Stimulated activated naive CD4-positive, alpha-beta T cell (primary cell): Measurements from ENCODE around the gene ANKRD16.
A peak's percentile ranks its signal among the peaks of the same experiment; 100 is the strongest.
"Not testable (repeated sequence)": the region's sequence is repeated elsewhere in the genome, so short reads cannot be mapped to it uniquely, and the experiment has no call there.

Experiments
- DNase-seq, 6 experiments: peaks; one replicate each; lab custom pipeline; 2025; lab: John Stamatoyannopoulos, UW

ANKRD16 gene

GRCh38 chr10:5835446-5836095, 54.1 kb downstream of the ANKRD16 start:
- no peak for DNase-seq

- DNase-seq: no peak
These were observed 55.9 kb downstream of the ANKRD16 start for GRCh38 chr10:5833814-5834213.

- no peak for DNase-seq
These were observed 56.7 kb downstream of the ANKRD16 start for GRCh38 chr10:5832946-5833345.

- no peak for DNase-seq
These were observed 58.3 kb downstream of the ANKRD16 start for GRCh38 chr10:5831446-5831782.

GRCh38 chr10:5830629-5831445, 58.9 kb downstream of the ANKRD16 start:
- no peak for DNase-seq

- DNase-seq: no peak
These were observed 60.4 kb downstream of the ANKRD16 start for GRCh38 chr10:5829267-5829666.

- DNase-seq: no peak
These were observed 61.0 kb downstream of the ANKRD16 start for GRCh38 chr10:5828725-5829124.

GRCh38 chr10:5827841-5828240, 61.9 kb downstream of the ANKRD16 start:
- DNase-seq: no peak

- DNase-seq: not testable (repeated sequence)
These were observed 63.2 kb downstream of the ANKRD16 start for GRCh38 chr10:5826511-5826910.

GRCh38 chr10:5818894-5819293, 70.8 kb downstream of the ANKRD16 start:
- DNase-seq: no peak

- DNase-seq: no peak
These were observed 71.7 kb downstream of the ANKRD16 start for GRCh38 chr10:5818048-5818331.

GRCh38 chr10:5817322-5818047, 72.2 kb downstream of the ANKRD16 start:
- DNase-seq: no peak

GRCh38 chr10:5816170-5816569, 73.5 kb downstream of the ANKRD16 start:
- no peak for DNase-seq

- DNase-seq: no peak
These were observed 75.3 kb downstream of the ANKRD16 start for GRCh38 chr10:5814110-5815107.

GRCh38 chr10:5813341-5814109, 76.2 kb downstream of the ANKRD16 start, which contains the start of gene GDI2:
Gene GDI2, minus strand, starts transcription at chr10:5813434. Its CDS starts 176 bp downstream, at chr10:5813258.
- peak; percentile 93 to 97 (median 95) for DNase-seq

- DNase-seq: no peak
These were observed 76.7 kb downstream of the ANKRD16 start for GRCh38 chr10:5813091-5813340.

- peak in 1 of 6 experiments; percentile 36 for DNase-seq
These were observed 77.2 kb downstream of the ANKRD16 start for GRCh38 chr10:5812283-5813090.
